Measurements from ENCODE around the gene LTB. TPM values are rescaled to one million over a fixed set of nuclear protein-coding genes. Genes with fewer than 3 reads are reported as not detected.

The LTB gene
- total and polyA plus RNA-seq, 9 of the 15 experiments (the other 6 are each of a cell fraction or from before 2014, with no cell fraction given) = 0.07 to 0.51 TPM; not detected in 7

- TF ChIP-seq THAP7 (CRISPR knock-in tag; IDR thresholded peaks at IDR 0.05) = no peak
- no peak for TF ChIP-seq NFE2 (IDR thresholded peaks at IDR 0.05; ENCODE audit: low read depth)
- peak; percentile 60; the same call in 1 of the 2 replicates for TF ChIP-seq HMBOX1 (IDR thresholded peaks at IDR 0.05)
- no peak for TF ChIP-seq ELF1 (tag; IDR thresholded peaks at IDR 0.05)
- 0 out of 2 replicates have a peak, but pooled peaks have one; percentile 1 for TF ChIP-seq ZNF175 (CRISPR knock-in tag; IDR thresholded peaks at IDR 0.05; ENCODE audit: low read depth)
- TF ChIP-seq DPF2 (IDR thresholded peaks at IDR 0.05) = 0 out of 2 replicates have a peak, but pooled peaks have one; percentile 18
- TF ChIP-seq ZNF584 (CRISPR knock-in tag; IDR thresholded peaks at IDR 0.05; ENCODE audit: low read depth) = 0 out of 2 replicates have a peak, but pooled peaks have one; percentile 9
- no peak for TF ChIP-seq ZFP36 (IDR thresholded peaks at IDR 0.05; ENCODE audit: low read depth, low read length, partially characterized antibody)
- TF ChIP-seq CBX1 (IDR thresholded peaks at IDR 0.05; ENCODE audit: low read depth) = no peak
Observed at GRCh38 chr6:31560697-31561058, 21.5 kb downstream of the LTB start (continued).

All from K562 (cell line).